Measurements from ENCODE around the gene GINS3.

DNA sequence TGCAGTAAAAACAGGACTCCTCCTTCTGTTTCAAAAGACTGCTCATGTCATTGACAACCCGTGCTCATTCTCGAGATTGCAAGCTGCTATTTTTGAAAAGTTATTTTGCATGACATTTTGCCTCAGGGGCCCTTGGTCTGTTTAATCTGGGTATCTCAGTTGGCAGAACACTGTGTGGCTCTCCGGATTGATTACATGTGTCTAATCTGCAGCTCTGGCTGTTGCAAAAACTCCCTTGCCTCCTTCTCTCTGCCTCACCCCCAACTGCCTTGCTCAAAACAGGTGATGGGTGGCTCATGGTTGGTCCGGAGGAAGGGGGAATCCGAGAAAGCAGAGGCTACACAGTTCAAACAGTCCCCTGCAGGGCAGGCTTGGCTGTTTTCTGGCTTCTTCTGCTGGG lies 25.3 kb downstream of the GINS3 start:
- TF ChIP-seq, protein P1, sequence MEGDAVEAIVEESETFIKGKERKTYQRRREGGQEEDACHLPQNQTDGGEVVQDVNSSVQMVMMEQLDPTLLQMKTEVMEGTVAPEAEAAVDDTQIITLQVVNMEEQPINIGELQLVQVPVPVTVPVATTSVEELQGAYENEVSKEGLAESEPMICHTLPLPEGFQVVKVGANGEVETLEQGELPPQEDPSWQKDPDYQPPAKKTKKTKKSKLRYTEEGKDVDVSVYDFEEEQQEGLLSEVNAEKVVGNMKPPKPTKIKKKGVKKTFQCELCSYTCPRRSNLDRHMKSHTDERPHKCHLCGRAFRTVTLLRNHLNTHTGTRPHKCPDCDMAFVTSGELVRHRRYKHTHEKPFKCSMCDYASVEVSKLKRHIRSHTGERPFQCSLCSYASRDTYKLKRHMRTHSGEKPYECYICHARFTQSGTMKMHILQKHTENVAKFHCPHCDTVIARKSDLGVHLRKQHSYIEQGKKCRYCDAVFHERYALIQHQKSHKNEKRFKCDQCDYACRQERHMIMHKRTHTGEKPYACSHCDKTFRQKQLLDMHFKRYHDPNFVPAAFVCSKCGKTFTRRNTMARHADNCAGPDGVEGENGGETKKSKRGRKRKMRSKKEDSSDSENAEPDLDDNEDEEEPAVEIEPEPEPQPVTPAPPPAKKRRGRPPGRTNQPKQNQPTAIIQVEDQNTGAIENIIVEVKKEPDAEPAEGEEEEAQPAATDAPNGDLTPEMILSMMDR (IDR thresholded peaks at IDR 0.05; ENCODE audit: poor library complexity), result no peak
- TF ChIP-seq EZH2 (IDR thresholded peaks at IDR 0.05; ENCODE audit: borderline replicate concordance) (no peak), EZH2phosphoT487 (IDR thresholded peaks at IDR 0.05; ENCODE audit: low read depth, severe bottlenecking, unreplicated experiment) (no peak)
